Measurements from ENCODE around the gene ZNF791. TPM values are rescaled to one million over a fixed set of nuclear protein-coding genes. Genes with fewer than 3 reads are reported as not detected.
A peak's percentile ranks its signal among the peaks of the same experiment; 100 is the strongest.

ZNF791 gene
- total and polyA plus RNA-seq, 2 of the 13 experiments (the other 11 are each of a cell fraction or from before 2014, with no cell fraction given): 12.8 to 17.4 TPM

DNA sequence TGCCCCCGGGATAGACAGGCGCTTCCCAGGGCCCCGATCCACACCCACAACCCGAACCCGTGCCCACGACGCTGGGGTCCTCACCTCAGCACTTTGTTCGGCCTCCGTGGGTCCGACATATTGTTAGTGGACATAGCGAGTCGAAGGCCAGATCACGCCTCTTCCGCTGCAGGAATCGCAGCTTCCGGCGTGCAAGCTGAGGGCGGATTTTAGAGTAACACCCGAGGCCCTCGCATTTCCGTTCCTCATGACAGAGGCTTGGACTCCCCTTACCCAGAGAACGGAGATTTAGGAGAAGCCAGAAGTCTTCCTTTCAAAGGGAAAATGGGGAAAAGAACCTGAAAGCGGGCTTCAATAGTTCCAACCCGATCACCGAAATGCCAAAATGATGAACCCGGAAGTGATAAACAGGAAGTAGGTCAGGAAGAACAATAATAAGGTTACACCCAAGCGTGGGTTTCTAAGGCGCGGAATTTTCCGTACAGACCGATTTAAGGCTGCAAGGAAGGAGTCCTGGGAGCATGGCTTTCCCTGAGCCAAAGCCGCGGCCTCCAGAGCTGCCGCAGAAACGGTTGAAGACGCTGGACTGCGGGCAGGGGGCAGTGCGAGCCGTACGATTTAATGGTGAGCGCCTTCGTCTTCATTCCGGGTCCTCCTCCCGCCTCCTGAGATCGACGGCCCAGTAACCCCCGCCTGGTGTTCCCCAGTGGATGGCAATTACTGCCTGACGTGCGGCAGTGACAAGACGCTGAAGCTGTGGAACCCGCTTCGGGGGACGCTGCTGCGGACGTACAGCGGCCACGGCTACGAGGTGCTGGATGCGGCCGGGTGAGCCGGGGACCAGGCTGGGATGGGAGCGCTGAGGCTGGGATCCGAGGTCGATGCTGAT is 58.8 kb downstream of the ZNF791 start (continued):
- TF ChIP-seq, protein P1, sequence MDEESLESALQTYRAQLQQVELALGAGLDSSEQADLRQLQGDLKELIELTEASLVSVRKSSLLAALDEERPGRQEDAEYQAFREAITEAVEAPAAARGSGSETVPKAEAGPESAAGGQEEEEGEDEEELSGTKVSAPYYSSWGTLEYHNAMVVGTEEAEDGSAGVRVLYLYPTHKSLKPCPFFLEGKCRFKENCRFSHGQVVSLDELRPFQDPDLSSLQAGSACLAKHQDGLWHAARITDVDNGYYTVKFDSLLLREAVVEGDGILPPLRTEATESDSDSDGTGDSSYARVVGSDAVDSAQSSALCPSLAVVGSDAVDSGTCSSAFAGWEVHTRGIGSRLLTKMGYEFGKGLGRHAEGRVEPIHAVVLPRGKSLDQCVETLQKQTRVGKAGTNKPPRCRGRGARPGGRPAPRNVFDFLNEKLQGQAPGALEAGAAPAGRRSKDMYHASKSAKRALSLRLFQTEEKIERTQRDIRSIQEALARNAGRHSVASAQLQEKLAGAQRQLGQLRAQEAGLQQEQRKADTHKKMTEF (CRISPR knock-in tag; IDR thresholded peaks at IDR 0.05): peak; percentile 81; the same call in 1 of the 2 replicates
- TF ChIP-seq ZNF34 (CRISPR knock-in tag; IDR thresholded peaks at IDR 0.05; ENCODE audit: borderline replicate concordance) (no peak), ZFP36 (IDR thresholded peaks at IDR 0.05; ENCODE audit: borderline replicate concordance, low read depth, low read length, partially characterized antibody) (no peak), ZNF746 (CRISPR knock-in tag; IDR thresholded peaks at IDR 0.05) (no peak), ZNF484 (CRISPR knock-in tag; IDR thresholded peaks at IDR 0.05; ENCODE audit: borderline replicate concordance, low read depth) (no peak), KAT8 (CRISPR knock-in tag; IDR thresholded peaks at IDR 0.05) (peak; percentile 99), ZSCAN20 (CRISPR knock-in tag; IDR thresholded peaks at IDR 0.05; ENCODE audit: borderline replicate concordance) (no peak), MBD4 (IDR thresholded peaks at IDR 0.05; ENCODE audit: borderline replicate concordance, low read length) (no peak), ZNF589 (CRISPR knock-in tag; conservative IDR thresholded peaks at IDR 0.05) (no peak), ZNF720 (CRISPR knock-in tag; IDR thresholded peaks at IDR 0.05) (no peak), KLF16 (CRISPR knock-in tag; IDR thresholded peaks at IDR 0.05) (peak in 1 of 2 experiments; percentile 86; a peak in 1 of 4 replicates), HNRNPUL1 (IDR thresholded peaks at IDR 0.05; ENCODE audit: low read depth, low read length) (no peak), SP2 (CRISPR knock-in tag; IDR thresholded peaks at IDR 0.05) (peak; percentile 78), MLLT10 (CRISPR knock-in tag; IDR thresholded peaks at IDR 0.05) (no peak), HOXA7 (CRISPR knock-in tag; IDR thresholded peaks at IDR 0.05) (no peak), ZKSCAN1 (IDR thresholded peaks at IDR 0.05; ENCODE audit: low read length) (no peak)
- TF ChIP-seq, protein P2, sequence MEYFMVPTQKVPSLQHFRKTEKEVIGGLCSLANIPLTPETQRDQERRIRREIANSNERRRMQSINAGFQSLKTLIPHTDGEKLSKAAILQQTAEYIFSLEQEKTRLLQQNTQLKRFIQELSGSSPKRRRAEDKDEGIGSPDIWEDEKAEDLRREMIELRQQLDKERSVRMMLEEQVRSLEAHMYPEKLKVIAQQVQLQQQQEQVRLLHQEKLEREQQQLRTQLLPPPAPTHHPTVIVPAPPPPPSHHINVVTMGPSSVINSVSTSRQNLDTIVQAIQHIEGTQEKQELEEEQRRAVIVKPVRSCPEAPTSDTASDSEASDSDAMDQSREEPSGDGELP (IDR thresholded peaks at IDR 0.05; ENCODE audit: borderline replicate concordance, low read depth): peak; percentile 26; the same call in 1 of the 2 replicates
- TF ChIP-seq, protein P3, sequence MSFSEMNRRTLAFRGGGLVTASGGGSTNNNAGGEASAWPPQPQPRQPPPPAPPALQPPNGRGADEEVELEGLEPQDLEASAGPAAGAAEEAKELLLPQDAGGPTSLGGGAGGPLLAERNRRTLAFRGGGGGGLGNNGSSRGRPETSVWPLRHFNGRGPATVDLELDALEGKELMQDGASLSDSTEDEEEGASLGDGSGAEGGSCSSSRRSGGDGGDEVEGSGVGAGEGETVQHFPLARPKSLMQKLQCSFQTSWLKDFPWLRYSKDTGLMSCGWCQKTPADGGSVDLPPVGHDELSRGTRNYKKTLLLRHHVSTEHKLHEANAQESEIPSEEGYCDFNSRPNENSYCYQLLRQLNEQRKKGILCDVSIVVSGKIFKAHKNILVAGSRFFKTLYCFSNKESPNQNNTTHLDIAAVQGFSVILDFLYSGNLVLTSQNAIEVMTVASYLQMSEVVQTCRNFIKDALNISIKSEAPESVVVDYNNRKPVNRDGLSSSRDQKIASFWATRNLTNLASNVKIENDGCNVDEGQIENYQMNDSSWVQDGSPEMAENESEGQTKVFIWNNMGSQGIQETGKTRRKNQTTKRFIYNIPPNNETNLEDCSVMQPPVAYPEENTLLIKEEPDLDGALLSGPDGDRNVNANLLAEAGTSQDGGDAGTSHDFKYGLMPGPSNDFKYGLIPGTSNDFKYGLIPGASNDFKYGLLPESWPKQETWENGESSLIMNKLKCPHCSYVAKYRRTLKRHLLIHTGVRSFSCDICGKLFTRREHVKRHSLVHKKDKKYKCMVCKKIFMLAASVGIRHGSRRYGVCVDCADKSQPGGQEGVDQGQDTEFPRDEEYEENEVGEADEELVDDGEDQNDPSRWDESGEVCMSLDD (CRISPR knock-in tag; IDR thresholded peaks at IDR 0.05; ENCODE audit: borderline replicate concordance): 0 out of 2 replicates have a peak, but pooled peaks have one; percentile 63
- TF ChIP-seq, protein P4, sequence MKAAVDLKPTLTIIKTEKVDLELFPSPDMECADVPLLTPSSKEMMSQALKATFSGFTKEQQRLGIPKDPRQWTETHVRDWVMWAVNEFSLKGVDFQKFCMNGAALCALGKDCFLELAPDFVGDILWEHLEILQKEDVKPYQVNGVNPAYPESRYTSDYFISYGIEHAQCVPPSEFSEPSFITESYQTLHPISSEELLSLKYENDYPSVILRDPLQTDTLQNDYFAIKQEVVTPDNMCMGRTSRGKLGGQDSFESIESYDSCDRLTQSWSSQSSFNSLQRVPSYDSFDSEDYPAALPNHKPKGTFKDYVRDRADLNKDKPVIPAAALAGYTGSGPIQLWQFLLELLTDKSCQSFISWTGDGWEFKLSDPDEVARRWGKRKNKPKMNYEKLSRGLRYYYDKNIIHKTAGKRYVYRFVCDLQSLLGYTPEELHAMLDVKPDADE (CRISPR knock-in tag; IDR thresholded peaks at IDR 0.05): no peak
- TF ChIP-seq, protein P5, sequence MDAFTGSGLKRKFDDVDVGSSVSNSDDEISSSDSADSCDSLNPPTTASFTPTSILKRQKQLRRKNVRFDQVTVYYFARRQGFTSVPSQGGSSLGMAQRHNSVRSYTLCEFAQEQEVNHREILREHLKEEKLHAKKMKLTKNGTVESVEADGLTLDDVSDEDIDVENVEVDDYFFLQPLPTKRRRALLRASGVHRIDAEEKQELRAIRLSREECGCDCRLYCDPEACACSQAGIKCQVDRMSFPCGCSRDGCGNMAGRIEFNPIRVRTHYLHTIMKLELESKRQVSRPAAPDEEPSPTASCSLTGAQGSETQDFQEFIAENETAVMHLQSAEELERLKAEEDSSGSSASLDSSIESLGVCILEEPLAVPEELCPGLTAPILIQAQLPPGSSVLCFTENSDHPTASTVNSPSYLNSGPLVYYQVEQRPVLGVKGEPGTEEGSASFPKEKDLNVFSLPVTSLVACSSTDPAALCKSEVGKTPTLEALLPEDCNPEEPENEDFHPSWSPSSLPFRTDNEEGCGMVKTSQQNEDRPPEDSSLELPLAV (CRISPR knock-in tag; conservative IDR thresholded peaks at IDR 0.05; ENCODE audit: low read depth): no peak
